SHP77 (cell line): ENCODE measurements around the gene LAMTOR3.
A peak's percentile ranks its signal among the peaks of the same experiment; 100 is the strongest.

ENCODE experiments used
- DNase-seq, 2 experiments: peaks; one replicate each; lab custom pipeline; 2025; lab: John Stamatoyannopoulos, UW

LAMTOR3 gene, protein sequence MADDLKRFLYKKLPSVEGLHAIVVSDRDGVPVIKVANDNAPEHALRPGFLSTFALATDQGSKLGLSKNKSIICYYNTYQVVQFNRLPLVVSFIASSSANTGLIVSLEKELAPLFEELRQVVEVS

GRCh38 chr4:99894161-99894997, at the start of gene LAMTOR3:
TSS of gene LAMTOR3 (minus strand) at chr4:99894427. CDS start at chr4:99893963, 464 bp downstream.
- peak; percentile 39 to 54 for DNase-seq

DNA sequence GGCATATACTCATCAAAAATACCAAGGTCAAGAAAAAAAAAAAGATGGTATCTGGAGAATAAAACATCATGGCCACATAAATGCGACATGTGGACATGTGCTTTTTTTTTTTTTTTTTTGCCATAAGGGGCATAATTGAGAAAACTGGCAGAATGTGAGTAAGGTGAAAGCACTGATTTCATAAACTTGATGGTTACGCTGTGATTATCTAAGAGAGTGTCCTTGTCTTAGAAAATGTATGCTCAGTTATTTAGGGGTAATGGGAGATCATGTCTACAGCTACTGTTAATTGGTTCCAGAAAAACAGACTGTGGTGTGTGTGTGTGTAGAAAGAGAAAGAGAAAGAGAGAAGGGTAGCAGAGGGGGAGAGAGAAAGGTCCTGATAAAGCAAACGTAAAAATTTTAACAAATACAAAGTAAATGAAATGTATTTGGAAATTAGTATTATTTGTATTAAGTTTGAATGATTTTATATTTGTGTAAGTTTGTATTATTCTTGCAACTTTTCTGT, 44.1 kb upstream of the LAMTOR3 start:
- no peak for DNase-seq

DNA sequence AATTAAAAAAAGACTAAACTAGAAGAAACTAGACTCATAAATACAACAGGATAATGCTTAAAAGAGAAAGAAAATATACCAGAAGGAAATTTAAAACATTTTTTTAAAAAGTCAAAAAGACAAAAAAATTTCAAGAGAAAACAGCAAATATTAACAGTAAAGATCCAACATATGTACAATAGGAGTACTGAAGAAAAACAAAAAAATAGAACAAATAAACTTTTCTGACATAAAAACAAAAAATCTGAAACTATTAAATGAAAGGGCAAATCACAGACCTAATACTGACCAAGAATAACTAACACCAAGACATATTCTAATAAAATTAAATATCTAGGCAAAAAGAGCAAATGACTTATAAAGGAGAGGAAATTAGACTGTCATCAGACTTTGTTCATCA, 40.7 kb upstream of the LAMTOR3 start:
- DNase-seq = no peak

DNA sequence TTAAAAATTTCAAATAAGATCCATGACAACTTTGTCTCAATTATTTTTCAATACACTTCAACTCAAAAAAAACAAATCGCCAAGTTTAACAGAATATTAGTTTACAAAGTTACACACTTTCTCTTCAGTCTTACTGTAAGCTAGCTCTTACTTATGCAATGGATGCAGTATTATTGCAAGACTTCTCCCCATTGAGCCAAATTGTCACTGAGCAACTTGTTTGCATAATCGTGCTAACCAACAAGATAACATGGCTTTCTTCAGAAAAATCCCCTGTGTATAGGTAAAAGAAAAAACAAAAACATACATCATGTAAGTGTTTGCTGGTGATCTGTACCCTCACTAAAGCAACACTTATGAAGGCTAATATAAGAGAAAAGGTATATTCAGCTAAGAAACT, 33.3 kb upstream of the LAMTOR3 start:
- DNase-seq = no peak

GRCh38 chr4:99921174-99921573, 26.9 kb upstream of the LAMTOR3 start:
- DNase-seq = no peak

- no peak for DNase-seq
Observed at GRCh38 chr4:99918656-99919055, 24.4 kb upstream of the LAMTOR3 start.

GRCh38 chr4:99917575-99917974, 23.3 kb upstream of the LAMTOR3 start:
- DNase-seq = no peak

DNA sequence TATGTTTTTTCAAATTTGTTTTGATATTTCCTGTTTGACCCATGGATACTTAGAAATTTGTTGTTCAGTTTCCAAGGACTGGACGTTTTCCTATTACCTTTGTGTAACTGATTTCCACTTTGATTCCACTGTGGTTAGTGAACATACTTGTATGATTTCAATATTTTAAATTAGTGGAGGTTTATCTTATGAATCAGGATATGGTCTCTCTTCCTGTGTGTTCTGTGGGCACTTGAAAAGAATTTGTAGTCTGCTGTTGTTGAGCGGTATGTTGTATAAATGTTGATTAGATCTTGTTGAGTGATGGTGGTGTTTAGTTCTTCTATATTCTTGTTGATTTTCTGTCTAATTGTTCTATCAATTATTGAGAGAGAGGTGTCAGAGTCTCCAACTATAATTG, 21.2 kb upstream of the LAMTOR3 start:
- DNase-seq = no peak

DNA sequence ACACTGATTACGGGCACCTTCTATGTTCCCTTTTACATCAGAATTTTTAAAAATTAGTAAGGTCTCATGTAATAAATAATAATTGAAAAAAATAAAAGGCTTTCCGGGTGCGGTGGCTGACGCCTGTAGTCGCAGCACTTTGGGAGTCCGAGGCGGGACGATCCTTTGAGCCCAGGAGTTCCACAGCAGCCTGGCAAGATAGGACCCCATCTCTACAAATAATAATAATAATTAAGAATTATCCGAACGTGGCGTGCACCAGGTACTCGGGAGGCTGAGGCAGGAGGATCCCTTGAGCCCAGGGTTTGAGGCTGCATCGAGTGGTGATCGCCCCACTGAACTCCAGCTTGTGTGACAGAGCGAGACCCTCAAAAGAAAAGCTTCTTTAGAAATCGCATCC, 771 bp upstream of the LAMTOR3 start:
- DNase-seq = no peak

DNA sequence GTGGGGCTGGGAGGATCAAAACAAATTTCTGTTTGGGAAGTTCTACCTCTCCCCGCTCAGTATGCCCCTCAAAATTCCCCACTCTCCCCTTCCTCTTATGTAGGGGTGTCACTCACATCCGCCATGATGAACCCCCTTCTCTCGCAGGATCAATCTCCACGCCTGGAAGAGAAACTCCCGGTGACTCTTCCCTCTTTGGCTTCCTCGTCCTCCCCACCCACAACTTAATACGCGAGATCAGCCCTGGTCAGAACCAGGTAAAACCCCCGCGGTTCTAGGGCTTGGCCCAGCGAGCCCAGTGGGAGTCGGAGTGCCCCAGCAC, 427 bp downstream of the LAMTOR3 start:
- no peak for DNase-seq

- DNase-seq = no peak
Observed at GRCh38 chr4:99893029-99893428, 1.2 kb downstream of the LAMTOR3 start.

- no peak for DNase-seq
Observed at GRCh38 chr4:99891351-99891750, 2.9 kb downstream of the LAMTOR3 start.

DNA sequence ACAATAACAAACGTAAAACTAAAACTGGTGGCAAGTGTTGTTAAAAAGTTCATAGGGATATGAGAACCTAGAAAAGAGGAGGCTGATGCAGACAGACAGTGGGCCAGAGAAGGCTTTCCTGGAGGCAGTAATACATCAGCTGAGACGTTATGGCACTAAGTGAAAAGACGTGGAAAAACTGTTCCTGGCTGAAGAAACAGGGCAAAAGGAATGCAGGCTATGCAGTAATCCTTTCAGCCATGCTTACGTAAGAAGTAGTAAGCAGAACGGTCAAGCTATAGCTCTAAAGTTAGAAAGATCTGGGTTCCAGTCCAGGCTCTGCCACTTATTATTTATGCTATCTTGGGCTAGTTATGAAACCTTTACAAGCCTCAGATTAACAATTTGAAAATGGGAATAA, 6.4 kb downstream of the LAMTOR3 start:
- DNase-seq = no peak

DNA sequence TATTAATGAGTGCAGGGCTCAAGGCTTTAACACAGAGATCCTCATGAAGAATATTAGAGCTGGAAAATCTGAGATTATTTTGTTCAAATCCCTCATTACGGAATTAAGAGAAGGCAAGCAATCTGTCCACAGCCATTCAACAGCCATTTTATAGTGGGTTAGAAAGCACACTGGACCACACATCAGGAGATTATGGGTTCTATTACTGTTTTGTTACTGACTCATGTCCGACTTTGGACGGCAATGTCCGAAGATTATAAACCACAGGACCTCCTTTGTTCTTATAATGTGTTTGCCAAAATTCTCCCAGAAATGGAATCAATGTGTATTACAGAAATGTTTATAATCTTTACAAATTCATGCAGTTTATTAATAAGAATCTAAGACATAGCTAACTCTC, 8.1 kb downstream of the LAMTOR3 start:
- DNase-seq = no peak

- no peak for DNase-seq
Observed at GRCh38 chr4:99885687-99886086, 8.5 kb downstream of the LAMTOR3 start.

GRCh38 chr4:99885063-99885664, 9.1 kb downstream of the LAMTOR3 start:
- no peak for DNase-seq

- no peak for DNase-seq
Observed at GRCh38 chr4:99879458-99879857, 14.8 kb downstream of the LAMTOR3 start.

DNA sequence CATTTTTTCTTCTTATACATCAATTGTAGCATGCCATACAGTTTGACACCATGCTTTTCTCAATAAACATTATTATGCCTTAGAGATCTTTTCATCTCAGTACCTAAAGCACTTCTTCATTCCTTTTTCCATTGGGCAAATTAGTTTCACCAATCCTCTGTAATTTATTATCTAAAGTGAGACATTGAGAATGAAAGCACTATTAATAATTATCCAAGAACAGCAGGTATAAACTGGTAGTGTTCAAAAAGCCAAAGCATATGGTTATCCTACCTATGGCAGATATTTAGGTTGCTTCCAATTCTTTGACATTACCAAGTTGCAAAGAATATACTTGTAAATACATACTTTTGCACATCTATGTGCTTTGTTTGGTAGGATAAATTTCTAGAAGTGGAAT, 15.6 kb downstream of the LAMTOR3 start:
- no peak for DNase-seq

GRCh38 chr4:99876946-99877345, 17.3 kb downstream of the LAMTOR3 start:
- DNase-seq = no peak

- DNase-seq = no peak
Observed at GRCh38 chr4:99875071-99875470, 19.2 kb downstream of the LAMTOR3 start.

- DNase-seq = no peak
Observed at GRCh38 chr4:99872570-99872969, 21.7 kb downstream of the LAMTOR3 start.

- no peak for DNase-seq
Observed at GRCh38 chr4:99868126-99868596, 26.1 kb downstream of the LAMTOR3 start.

- DNase-seq = no peak
Observed at GRCh38 chr4:99863804-99864203, 30.4 kb downstream of the LAMTOR3 start.
